ENCODE data around the gene MVB12B. TPM values are rescaled to one million over a fixed set of nuclear protein-coding genes. Genes with fewer than 3 reads are reported as not detected.

MVB12B gene
- total and polyA plus RNA-seq, 2 experiments from 2014 or later: 19.0 to 29.9 TPM

DNA sequence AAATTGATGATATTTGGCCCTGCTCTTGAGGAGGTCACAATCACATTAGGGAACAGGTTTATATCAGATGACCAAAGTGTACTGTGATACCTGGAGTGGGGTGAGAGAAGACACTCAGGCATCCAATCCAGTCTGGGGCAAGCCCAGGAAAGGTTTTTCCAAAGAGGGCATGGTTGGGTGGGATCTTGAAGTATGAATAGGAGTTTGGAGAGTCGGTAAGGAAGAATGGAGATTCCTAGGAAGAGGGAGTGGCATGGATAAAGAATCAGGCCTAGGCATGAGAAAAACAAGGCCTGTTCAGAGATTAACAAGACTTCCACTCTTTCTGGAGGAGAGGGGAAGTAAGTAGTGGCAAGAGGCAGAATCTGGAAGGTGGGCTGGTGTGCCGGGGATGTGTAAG lies 91.1 kb downstream of the MVB12B start:
- no peak overlapping the region for H3K27ac ChIP-seq
- H3K27me3 ChIP-seq: no peaks in the 10 kb centered on the region
- TF ChIP-seq, protein P1, sequence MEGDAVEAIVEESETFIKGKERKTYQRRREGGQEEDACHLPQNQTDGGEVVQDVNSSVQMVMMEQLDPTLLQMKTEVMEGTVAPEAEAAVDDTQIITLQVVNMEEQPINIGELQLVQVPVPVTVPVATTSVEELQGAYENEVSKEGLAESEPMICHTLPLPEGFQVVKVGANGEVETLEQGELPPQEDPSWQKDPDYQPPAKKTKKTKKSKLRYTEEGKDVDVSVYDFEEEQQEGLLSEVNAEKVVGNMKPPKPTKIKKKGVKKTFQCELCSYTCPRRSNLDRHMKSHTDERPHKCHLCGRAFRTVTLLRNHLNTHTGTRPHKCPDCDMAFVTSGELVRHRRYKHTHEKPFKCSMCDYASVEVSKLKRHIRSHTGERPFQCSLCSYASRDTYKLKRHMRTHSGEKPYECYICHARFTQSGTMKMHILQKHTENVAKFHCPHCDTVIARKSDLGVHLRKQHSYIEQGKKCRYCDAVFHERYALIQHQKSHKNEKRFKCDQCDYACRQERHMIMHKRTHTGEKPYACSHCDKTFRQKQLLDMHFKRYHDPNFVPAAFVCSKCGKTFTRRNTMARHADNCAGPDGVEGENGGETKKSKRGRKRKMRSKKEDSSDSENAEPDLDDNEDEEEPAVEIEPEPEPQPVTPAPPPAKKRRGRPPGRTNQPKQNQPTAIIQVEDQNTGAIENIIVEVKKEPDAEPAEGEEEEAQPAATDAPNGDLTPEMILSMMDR (IDR thresholded peaks at IDR 0.05; ENCODE audit: low read depth, low read length): no peak
- H3K36me3 ChIP-seq: peaks cover 2% of the 10 kb centered on the region
- no peaks in the 10 kb centered on the region for H3K9me3 ChIP-seq (ENCODE audit: low read depth)
- DNase-seq (ENCODE audit: low read depth in 1 of 2, low spot score in 1 of 2): no peak
- no peak overlapping the region for H3K4me3 ChIP-seq
- H3K4me1 ChIP-seq (ENCODE audit: low read depth): peaks cover 7% of the 10 kb centered on the region

DNA sequence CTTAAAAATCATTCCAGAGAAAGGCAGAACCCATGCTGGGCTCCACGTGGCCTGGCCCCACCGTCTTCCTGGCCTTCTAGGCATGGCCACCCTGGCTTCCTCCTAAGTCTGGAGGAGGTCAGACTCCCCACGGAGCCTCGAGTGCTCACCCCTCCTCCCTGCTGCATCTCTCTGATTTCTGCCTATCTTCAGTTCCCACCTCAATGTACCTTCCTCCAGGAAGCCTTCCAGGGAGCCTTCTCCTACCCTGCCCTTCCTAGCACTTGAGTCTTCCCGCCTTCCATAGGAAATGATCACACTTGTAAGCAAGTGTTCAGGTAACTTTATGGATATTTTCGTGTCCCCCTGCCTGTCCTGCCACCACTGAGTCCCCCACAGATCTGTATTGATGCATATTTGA lies 92.0 kb downstream of the MVB12B start:
- Histone ChIP-seq H3K4me3 (no peak overlapping the region), H3K4me1 (ENCODE audit: low read depth) (peaks cover 7% of the 10 kb centered on the region), H3K27me3 (no peaks in the 10 kb centered on the region), H3K9me3 (ENCODE audit: low read depth) (no peaks in the 10 kb centered on the region), H3K27ac (no peak overlapping the region), H3K36me3 (peaks cover 2% of the 10 kb centered on the region)
- no peak for DNase-seq (ENCODE audit: low read depth in 1 of 2, low spot score in 1 of 2)
- TF ChIP-seq, protein P1 (IDR thresholded peaks at IDR 0.05; ENCODE audit: low read depth, low read length): no peak

DNA sequence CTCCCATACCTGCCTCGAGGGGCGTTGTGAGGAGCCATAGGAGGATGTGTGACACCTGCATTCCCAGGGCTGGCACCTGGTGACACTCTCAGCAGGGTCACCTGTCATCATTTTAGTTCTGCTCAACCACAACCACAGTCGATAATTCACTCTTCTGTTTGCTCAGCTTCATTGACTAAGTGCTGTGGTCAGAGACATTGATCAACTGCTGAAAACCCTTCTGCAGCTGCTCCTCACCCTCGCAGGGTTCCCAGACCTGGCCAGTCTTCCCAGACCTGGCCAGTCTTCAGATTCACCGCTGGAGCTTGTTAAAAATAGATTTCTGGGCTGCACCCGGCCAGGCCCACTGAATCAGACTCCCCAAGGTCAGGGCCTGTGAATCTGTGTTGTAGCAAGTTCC lies 92.8 kb downstream of the MVB12B start:
- TF ChIP-seq, protein P1 (IDR thresholded peaks at IDR 0.05; ENCODE audit: low read depth, low read length): no peak
- no peak for DNase-seq (ENCODE audit: low read depth in 1 of 2, low spot score in 1 of 2)

DNA sequence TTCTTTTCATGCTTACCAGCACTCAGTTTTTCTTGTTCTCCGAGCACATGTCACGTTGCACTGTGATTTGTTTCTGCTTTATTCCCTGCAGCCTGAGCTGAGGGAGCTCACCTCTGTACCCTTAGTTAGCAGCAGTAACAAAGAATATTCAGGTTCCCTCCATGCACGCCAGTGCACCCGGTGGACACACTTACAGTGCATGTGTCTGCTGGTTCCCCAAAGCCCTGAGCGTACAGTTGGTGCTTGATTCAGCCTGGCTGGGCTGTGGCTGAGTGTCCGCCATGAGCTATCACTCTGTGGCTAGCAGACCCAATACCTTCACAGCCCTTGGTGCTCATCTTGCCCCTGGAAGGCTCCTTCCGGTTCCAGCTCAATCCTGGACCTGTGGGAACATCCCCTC lies 93.5 kb downstream of the MVB12B start:
- no peak for DNase-seq (ENCODE audit: low read depth in 1 of 2, low spot score in 1 of 2)
- Histone ChIP-seq H3K9me3 (ENCODE audit: low read depth) (no peaks in the 10 kb centered on the region), H3K27ac (no peak overlapping the region), H3K4me3 (no peak overlapping the region), H3K4me1 (ENCODE audit: low read depth) (peaks cover 7% of the 10 kb centered on the region), H3K36me3 (peaks cover 7% of the 10 kb centered on the region), H3K27me3 (no peaks in the 10 kb centered on the region)
- TF ChIP-seq, protein P1 (IDR thresholded peaks at IDR 0.05; ENCODE audit: low read depth, low read length): no peak

More for the DNA sequence above, 92.8 kb downstream of the MVB12B start:
- Histone ChIP-seq H3K9me3 (ENCODE audit: low read depth) (no peaks in the 10 kb centered on the region), H3K27me3 (no peaks in the 10 kb centered on the region), H3K27ac (no peak overlapping the region), H3K4me1 (ENCODE audit: low read depth) (peaks cover 7% of the 10 kb centered on the region), H3K36me3 (peaks cover 3% of the 10 kb centered on the region), H3K4me3 (no peak overlapping the region)

DNA sequence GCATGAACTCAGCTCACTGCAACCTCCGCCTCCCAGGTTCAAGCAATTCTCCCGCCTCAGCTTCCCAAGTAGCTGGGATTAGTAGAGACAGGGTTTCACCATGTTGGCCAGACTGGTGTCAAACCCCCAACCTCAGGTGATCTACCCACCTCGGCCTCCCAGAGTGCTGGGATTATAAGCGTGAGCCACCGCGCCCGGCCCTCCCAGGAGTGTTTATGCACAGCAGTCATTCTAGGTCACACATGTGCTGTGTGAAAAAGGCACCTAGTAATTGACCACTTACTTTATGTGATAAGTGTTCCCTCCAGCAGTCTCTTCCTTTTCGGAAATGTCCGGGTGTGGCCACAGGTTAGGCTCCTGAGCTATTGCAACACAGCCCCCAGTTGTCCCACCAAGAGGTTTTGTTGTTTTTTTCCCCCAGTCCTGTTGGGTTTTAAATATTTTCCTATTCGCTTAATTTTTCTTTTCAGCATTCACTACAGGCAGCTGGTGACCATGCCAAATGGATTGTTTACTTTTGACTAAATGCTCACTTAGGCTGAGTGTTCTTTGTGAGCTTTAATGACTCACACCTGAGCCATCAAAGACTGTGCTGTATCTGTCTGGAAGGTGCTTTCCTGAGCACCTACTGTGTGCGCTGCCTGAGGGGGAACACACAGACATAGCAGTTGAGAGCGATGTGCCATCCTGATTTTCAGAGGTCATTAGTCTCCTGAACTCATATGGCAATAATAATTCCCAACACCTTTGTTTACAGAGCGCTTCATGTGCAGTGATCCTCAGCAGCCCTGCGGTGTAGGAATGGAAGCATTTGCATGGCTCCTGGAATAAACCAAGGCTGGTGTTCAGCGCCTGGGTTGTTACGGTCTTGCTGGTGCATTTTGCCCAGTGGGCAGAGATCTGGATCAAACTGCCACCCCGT lies 94.3 kb downstream of the MVB12B start:
- Histone ChIP-seq H3K4me3 (no peak overlapping the region), H3K27me3 (no peaks in the 10 kb centered on the region), H3K36me3 (peaks cover 7% of the 10 kb centered on the region), H3K27ac (no peak overlapping the region), H3K9me3 (ENCODE audit: low read depth) (no peaks in the 10 kb centered on the region), H3K4me1 (ENCODE audit: low read depth) (peaks cover 7% of the 10 kb centered on the region)
- no peak for DNase-seq (ENCODE audit: low read depth in 1 of 2, low spot score in 1 of 2)
- TF ChIP-seq, protein P1 (IDR thresholded peaks at IDR 0.05; ENCODE audit: low read depth, low read length): no peak
